Activated T-helper 1 cell treated with anti-CD3 and anti-CD28 coated beads, Interleukin-12 subunit alpha, Interleukin-12 subunit beta, Interleukin-2, Interleukin-4 antibody, amounts not matched to agents 30 ng/mL and 10 ng/mL and 1 ng/mL, durations not matched to agents 14 hours and 24 hours and 36 hours (primary cell): ENCODE results near the gene NDE1. TPM values are rescaled to one million over a fixed set of nuclear protein-coding genes. Genes with fewer than 3 reads are reported as not detected.
"Not testable (repeated sequence)": the region's sequence is repeated elsewhere in the genome, so short reads cannot be mapped to it uniquely, and the experiment has no call there.

Source experiments
- DNase-seq: peaks from one replicate; pipeline ENCODE4 v3.0.0; 2021; ENCODE audit warnings: low spot score
- H3K27ac Mint-ChIP-seq: one replicate; pipeline ENCODE4 v1.8.0; 2021; ENCODE audit warnings: mild to moderate bottlenecking, mixed read lengths
- H3K27me3 Mint-ChIP-seq: one replicate; pipeline ENCODE4 v1.8.0; 2022; ENCODE audit warnings: mild to moderate bottlenecking, moderate library complexity, mixed read lengths; ENCODE audit not compliant: insufficient read depth
- H3K36me3 Mint-ChIP-seq: one replicate; pipeline ENCODE4 v1.8.0; 2021; ENCODE audit warnings: low read depth, mixed read lengths
- H3K4me1 Mint-ChIP-seq: one replicate; pipeline ENCODE4 v1.8.0; 2021; ENCODE audit warnings: low read depth, mixed read lengths
- H3K4me3 Mint-ChIP-seq: one replicate; pipeline ENCODE4 v1.8.0; 2021; ENCODE audit warnings: mild to moderate bottlenecking, moderate library complexity, mixed read lengths
- H3K9me3 Mint-ChIP-seq: one replicate; pipeline ENCODE4 v1.8.0; 2021; ENCODE audit warnings: mixed read lengths
- intact Hi-C: fragments of 100-400 bp; cut with micrococcal nuclease; formaldehyde crosslinking; loops from one replicate; pipeline ENCODE4 v1.15.1; 2024
- total RNA-seq: library from RNA; stranded (reverse); gene quantifications from 2 replicates; pipeline ENCODE4 v1.2.3, GENCODE V29; 2022

NDE1 gene
- total RNA-seq, 1 donor from 2014 or later, result 87.4 TPM

- no peaks in the 10 kb centered on the region for H3K9me3 Mint-ChIP-seq
- H3K4me3 Mint-ChIP-seq, result peak overlapping the region; percentile 49
- DNase-seq, result no peak
- intact Hi-C loops, result loop anchor here (1.0 kb wide), 2 partner anchors 48 to 67 kb away; no protein-coding TSS in a partner anchor
- peaks cover 41% of the 10 kb centered on the region for H3K36me3 Mint-ChIP-seq
- peak overlapping the region; percentile 92 for H3K27ac Mint-ChIP-seq
- H3K4me1 Mint-ChIP-seq, result peaks cover 82% of the 10 kb centered on the region
- H3K27me3 Mint-ChIP-seq, result no peaks in the 10 kb centered on the region
Observed at GRCh38 chr16:15639061-15639568, 10.9 kb upstream of the NDE1 start.

- H3K27ac Mint-ChIP-seq, result peak overlapping the region; percentile 96
- H3K36me3 Mint-ChIP-seq, result peaks cover 27% of the 10 kb centered on the region
Observed at GRCh38 chr16:15640966-15641365, 9.1 kb upstream of the NDE1 start.

GRCh38 chr16:15641753-15642556 lies 8.1 kb upstream of the NDE1 start:
- H3K9me3 Mint-ChIP-seq, result no peaks in the 10 kb centered on the region
- intact Hi-C loops, result loop anchor here (1.0 to 5.0 kb wide), 7 partner anchors 62 to 1010 kb away; partner anchors contain the start of genes BFAR, BMERB1, CEP20 and NTAN1
- peak overlapping the region; percentile 96 for H3K27ac Mint-ChIP-seq
- peaks cover 59% of the 10 kb centered on the region for H3K4me1 Mint-ChIP-seq
- no peaks in the 10 kb centered on the region for H3K27me3 Mint-ChIP-seq
- no peak for DNase-seq
- H3K4me3 Mint-ChIP-seq, result peak overlapping the region; percentile 96
- peaks cover 17% of the 10 kb centered on the region for H3K36me3 Mint-ChIP-seq

More at GRCh38 chr16:15640966-15641365, 9.1 kb upstream of the NDE1 start:
- no peak for DNase-seq
- Mint-ChIP-seq H3K9me3 (no peaks in the 10 kb centered on the region), H3K4me1 (peaks cover 69% of the 10 kb centered on the region), H3K4me3 (peak overlapping the region; percentile 96), H3K27me3 (no peaks in the 10 kb centered on the region)
- intact Hi-C loops, result loop anchor here (5.0 kb wide), 3 partner anchors 246 to 1009 kb away; partner anchors contain the start of genes BFAR, CEP20, NTAN1 and PARN

GRCh38 chr16:15642557-15643047 lies 7.4 kb upstream of the NDE1 start:
- intact Hi-C loops, result loop anchor here (1.0 to 5.0 kb wide), 12 partner anchors 9 to 1010 kb away; partner anchors contain the start of genes BFAR, BMERB1, CEP20 and NTAN1
- Mint-ChIP-seq H3K36me3 (peaks cover 13% of the 10 kb centered on the region), H3K4me1 (peaks cover 52% of the 10 kb centered on the region), H3K4me3 (peak overlapping the region; percentile 96), H3K9me3 (no peaks in the 10 kb centered on the region), H3K27me3 (no peaks in the 10 kb centered on the region), H3K27ac (peak overlapping the region; percentile 96)
- DNase-seq, result peak; percentile 65

GRCh38 chr16:15643048-15643945 lies 6.7 kb upstream of the NDE1 start, which contains the start of gene MARF1:
Gene MARF1, minus strand, starts transcription at chr16:15643154. Its CDS starts 3,921 bp downstream, at chr16:15639233.
- H3K4me3 Mint-ChIP-seq, result peak within 1 kb of the TSS; percentile 96

GRCh38 chr16:15643946-15644250 lies 6.1 kb upstream of the NDE1 start:
- H3K4me1 Mint-ChIP-seq, result peaks cover 43% of the 10 kb centered on the region
- intact Hi-C loops, result loop anchor here (1.0 to 5.0 kb wide), 11 partner anchors 7 to 1012 kb away; partner anchors contain the start of genes BFAR, BMERB1, CEP20 and NTAN1
- H3K9me3 Mint-ChIP-seq, result no peaks in the 10 kb centered on the region

More at GRCh38 chr16:15643048-15643945, 6.7 kb upstream of the NDE1 start, which contains the start of gene MARF1:
- DNase-seq, result peak; percentile 98
- Mint-ChIP-seq H3K27me3 (no peaks in the 10 kb centered on the region), H3K9me3 (no peaks in the 10 kb centered on the region), H3K27ac (peak within 1 kb of the TSS; percentile 96), H3K4me1 (peaks cover 49% of the 10 kb centered on the region), H3K36me3 (peaks cover 12% of the 10 kb centered on the region)
- intact Hi-C loops, result loop anchor here (1.0 to 5.0 kb wide), 11 partner anchors 8 to 1011 kb away; partner anchors contain the start of genes BFAR, BMERB1, CEP20 and NTAN1

GRCh38 chr16:15644267-15644961 lies 5.6 kb upstream of the NDE1 start:
- Mint-ChIP-seq H3K4me3 (peak overlapping the region; percentile 96), H3K36me3 (peaks cover 3% of the 10 kb centered on the region), H3K27me3 (no peaks in the 10 kb centered on the region), H3K27ac (peak overlapping the region; percentile 96), H3K4me1 (peaks cover 39% of the 10 kb centered on the region), H3K9me3 (no peaks in the 10 kb centered on the region)
- DNase-seq, result no peak
- intact Hi-C loops, result loop anchor here (5.0 kb wide), 3 partner anchors 243 to 1012 kb away; partner anchors contain the start of genes BFAR, CEP20, NTAN1 and PARN

More at GRCh38 chr16:15643946-15644250, 6.1 kb upstream of the NDE1 start:
- no peak for DNase-seq
- peak overlapping the region; percentile 96 for H3K4me3 Mint-ChIP-seq
- H3K27ac Mint-ChIP-seq, result peak overlapping the region; percentile 96
- H3K36me3 Mint-ChIP-seq, result peaks cover 7% of the 10 kb centered on the region
- H3K27me3 Mint-ChIP-seq, result no peaks in the 10 kb centered on the region

GRCh38 chr16:15644962-15645465 lies 5.0 kb upstream of the NDE1 start:
- H3K27ac Mint-ChIP-seq, DNase-seq, H3K27me3 Mint-ChIP-seq, H3K9me3 Mint-ChIP-seq, H3K36me3 Mint-ChIP-seq, H3K4me3 Mint-ChIP-seq: not testable (repeated sequence)
- H3K4me1 Mint-ChIP-seq, result peaks cover 35% of the 10 kb centered on the region
- intact Hi-C loops, result loop anchor here (5.0 kb wide), 3 partner anchors 242 to 1013 kb away; partner anchors contain the start of genes BFAR, CEP20, NTAN1 and PARN

GRCh38 chr16:15646557-15647293 lies 3.3 kb upstream of the NDE1 start:
- H3K27me3 Mint-ChIP-seq, H3K9me3 Mint-ChIP-seq, H3K27ac Mint-ChIP-seq, DNase-seq, H3K4me3 Mint-ChIP-seq, H3K36me3 Mint-ChIP-seq, intact Hi-C loops: not testable (repeated sequence)
- H3K4me1 Mint-ChIP-seq, result peaks cover 28% of the 10 kb centered on the region

- intact Hi-C loops, result no loop called here
- Mint-ChIP-seq H3K4me1 (peaks cover 21% of the 10 kb centered on the region), H3K9me3 (no peaks in the 10 kb centered on the region)
Observed at GRCh38 chr16:15647294-15648014, 2.6 kb upstream of the NDE1 start.

More at GRCh38 chr16:15647294-15648014, 2.6 kb upstream of the NDE1 start:
- Mint-ChIP-seq H3K27me3 (no peaks in the 10 kb centered on the region), H3K27ac (no peak overlapping the region), H3K36me3 (peaks cover 7% of the 10 kb centered on the region), H3K4me3 (no peak overlapping the region)
- no peak for DNase-seq
